ENCODE data around the gene ADGRG7.
"Not testable (repeated sequence)": the region's sequence is repeated elsewhere in the genome, so short reads cannot be mapped to it uniquely, and the experiment has no call there.

ADGRG7 gene

DNA sequence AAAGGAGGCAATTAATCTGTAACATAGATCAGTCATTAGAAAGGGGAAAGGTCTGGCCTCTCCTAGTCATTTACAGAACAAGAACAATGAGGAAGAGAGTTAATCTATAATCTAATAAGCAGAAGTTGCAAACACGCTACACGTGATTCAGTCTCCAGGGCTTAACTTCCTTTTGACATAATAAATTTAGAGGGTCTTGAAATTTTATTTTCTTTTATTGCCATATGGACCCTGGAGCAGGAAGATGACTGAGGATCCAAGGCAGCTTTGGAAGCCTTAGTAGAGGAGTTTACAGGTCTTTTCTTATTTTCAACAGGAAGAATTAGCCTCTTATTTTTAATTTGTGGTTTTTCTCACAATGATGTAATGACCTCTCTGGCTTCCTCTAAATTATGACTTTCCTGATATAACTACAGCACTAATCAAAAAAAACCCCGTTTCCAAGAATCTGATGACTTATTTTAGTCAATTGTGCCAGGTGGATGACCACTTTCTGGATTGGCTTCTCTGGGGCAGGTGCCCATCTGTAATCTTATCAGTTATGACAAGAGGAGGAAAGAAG is 32.2 kb downstream of the ADGRG7 start:
- FAIRE-seq: no peak

DNA sequence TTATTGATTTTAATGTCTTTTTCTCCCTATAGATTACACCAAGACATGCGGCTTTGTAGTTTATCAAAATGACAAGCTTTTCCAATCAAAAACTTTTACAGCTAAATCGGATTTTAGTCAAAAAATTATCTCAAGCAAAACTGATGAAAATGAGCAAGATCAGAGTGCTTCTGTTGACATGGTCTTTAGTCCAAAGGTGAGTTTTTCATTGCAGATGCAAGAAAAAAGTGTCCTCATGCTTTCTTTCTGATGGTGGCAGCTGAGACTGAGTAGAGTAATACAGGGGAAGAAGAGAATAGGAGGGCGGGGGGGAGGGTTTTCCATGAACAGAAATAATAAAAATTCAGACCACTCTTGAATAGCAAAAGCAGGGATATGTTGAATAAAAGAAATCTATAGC is 36.5 kb downstream of the ADGRG7 start:
- DNase-seq (ENCODE audit: insufficient read length, low spot score): no peak
- FAIRE-seq: no peak

More for the DNA sequence above, 32.2 kb downstream of the ADGRG7 start:
- no peak for DNase-seq (ENCODE audit: insufficient read length, low spot score)

DNA sequence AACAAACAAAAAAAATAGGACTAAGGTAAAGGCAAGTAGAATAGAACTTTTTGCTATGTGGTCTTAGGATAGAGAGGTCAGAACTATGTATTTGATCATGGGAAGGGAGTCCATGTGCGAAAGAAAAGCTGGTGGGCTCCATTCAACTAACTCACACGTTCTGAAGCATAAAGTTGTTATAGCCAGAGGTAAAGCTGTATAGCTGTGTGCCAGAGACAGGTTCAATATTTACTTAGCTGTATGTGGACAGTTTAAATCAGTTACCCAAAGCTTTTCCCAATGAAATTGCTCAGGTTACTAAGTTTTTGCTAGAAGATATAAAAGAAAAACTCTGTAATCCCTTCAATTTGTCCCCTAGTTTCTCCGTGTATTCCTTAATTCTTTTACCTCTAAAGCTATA is 37.8 kb downstream of the ADGRG7 start:
- no peak for DNase-seq (ENCODE audit: insufficient read length, low spot score)
- FAIRE-seq: no peak

DNA sequence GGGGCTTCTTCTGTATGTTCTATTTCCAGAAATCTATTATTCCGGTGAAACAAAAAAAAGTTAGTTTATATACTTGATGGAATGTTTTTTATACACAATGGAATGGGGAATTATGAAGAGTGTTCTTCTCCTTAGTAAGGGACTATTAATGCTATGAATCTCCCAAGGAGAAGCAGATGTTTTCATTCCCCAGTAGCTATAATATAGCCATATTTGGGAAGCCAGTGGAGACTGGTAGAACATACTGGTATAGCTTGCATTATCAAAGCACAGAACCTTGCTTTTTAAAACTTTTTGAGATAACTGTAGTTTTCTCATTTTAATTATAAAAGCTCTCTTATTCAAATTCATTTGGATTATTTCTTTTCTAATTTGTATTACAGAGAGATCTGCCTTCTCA is 38.3 kb downstream of the ADGRG7 start:
- no peak for FAIRE-seq

DNA sequence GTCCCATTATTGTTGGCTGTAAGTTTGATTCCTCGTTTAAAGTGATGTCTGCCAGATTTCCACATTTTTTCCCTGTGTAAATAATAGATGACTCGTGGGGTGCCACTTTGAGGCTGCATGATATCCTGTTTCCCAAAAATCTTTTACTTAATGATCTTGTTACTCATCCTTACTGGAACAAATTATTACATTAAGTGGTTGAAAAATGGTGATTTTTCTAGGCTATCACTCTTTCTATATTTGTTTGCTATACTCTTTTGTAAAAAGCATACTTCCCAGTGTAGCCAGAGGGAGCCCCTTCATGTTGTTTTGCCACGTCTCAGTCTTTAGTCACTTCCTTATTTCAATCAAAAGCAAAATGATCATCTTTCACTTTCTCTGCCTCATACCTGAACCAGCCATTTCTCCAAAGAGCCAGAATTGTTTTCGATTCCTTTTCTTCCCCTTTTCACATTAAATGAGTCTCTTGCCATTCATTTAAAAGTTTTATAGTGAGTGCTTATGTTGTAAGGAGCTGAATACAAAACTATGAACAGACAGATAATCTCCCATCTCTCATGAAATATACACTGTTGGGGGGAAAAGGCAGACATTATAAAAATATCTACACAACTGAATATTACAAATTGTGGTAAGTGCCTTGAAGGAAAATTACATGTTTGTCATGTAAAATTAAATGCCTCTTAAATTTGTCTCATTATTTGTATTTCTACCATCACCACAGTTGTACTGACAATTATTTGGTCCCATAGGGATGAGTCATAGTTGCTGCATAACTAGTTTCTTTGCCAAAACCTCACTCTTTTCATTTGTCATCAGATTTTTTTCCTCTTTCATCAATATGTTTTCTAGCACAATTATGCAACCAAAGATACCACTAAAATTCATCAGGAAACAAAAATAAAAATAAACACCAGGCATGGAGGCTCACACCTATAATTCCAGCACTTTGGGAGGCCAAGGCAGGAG is 41.5 kb downstream of the ADGRG7 start:
- DNase-seq (ENCODE audit: insufficient read length, low spot score) (peak; percentile 36), FAIRE-seq (no peak)

More for the DNA sequence above, 38.3 kb downstream of the ADGRG7 start:
- DNase-seq (ENCODE audit: insufficient read length, low spot score): no peak

DNA sequence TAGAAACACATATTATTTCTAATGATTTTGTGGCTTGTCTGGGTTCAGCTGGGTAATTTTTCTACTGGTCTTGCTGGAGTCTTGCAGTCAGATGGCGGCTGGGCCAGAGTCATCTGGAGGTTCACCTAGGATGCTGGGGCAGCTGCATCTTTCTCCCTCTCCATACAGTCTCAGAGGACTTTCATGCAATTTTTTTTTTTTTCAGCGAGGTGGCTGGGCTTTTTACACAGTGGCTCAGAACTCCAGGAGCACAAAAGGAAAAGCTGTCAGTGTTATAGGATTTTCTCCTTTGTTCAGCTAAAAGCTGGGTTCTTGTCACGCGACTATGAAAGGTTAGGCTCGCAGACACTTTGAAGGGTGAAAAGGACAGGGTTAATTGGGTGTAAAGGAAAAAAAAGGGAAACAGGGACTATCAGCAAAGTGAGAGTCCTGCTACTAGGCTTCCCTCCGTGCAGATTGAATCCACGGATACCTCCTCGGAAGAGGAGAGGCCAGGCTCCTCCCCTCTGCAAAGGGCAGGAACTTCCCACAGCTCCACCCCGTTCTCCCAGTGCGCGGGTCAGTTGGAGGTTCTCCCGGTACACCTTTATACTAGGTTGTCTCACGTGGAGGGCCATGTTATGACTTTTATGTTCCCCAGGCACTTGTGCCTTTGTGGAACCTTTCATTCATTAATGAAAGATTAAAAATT is 44.3 kb downstream of the ADGRG7 start:
- FAIRE-seq (no peak), DNase-seq (ENCODE audit: insufficient read length, low spot score) (no peak)

DNA sequence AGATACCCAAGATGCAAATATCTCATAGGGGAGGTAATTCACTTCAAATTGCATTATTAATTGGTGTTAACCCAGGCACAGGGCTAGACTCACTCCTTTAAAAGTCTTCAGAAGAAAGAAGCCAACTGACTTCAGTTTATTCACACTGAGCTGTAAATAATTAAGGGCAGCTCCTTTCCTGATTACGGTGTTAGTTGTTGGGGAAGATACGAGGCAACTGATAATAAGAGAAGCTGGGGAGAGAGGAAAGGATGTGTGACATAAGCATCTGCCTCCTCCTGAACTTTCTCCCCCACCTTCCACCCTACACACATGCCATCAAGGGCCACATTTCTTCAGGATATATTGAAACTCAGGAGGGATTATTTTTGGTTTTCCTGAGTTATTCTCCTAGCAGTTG is 47.5 kb downstream of the ADGRG7 start:
- FAIRE-seq (no peak), DNase-seq (ENCODE audit: insufficient read length, low spot score) (no peak)

DNA sequence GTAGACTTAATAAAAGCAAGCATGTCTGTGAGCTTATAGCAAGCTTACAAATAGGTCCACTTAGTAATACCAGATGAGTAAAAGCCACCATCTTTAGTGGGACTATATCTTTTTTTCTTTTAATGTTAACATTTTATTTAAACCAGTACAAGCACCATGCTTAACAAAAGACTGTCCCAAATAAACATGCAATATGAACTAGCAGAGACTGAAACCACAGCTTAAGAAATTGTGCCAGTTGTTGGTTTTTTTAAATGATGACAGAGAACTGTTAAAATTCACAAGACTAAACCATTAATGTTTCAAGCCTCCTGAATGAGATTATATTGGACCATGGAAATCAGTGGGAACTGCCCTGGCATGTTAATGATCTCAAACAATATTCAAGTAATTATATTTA is 51.9 kb downstream of the ADGRG7 start:
- not testable (repeated sequence) for FAIRE-seq; DNase-seq (ENCODE audit: insufficient read length, low spot score)

DNA sequence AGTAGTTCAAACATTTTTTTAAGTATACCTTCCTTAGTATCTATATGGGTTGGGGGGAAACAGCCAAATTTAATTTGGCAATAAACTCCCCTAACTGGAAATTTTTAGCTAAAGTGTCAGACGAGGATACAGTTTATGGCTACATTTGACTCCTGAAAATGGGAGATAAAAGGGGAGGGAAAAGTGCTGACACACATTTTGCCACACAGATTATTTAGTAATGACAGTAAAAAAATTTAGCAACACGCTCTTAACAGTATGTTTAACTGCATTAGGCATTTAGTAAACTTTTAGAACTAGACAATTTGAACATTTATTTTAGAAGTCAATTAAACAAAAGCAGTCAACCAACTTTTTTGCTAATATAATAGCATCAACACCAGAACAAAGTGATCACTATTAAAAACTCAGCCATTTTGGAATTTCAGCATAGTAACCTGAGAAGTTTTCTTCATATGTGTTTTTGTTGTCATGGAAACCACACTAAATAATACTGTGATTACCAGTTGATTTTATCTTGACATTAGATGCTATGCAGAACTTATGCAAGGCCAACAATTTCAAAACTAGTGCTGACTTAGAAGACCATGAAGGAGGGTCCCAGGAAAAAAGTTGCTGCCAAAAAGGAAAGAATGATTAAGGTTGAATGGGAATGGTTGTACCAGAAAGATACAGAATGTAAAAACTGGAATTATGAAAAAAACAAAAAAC is 52.9 kb downstream of the ADGRG7 start:
- no peak for FAIRE-seq
- DNase-seq (ENCODE audit: insufficient read length, low spot score): no peak

DNA sequence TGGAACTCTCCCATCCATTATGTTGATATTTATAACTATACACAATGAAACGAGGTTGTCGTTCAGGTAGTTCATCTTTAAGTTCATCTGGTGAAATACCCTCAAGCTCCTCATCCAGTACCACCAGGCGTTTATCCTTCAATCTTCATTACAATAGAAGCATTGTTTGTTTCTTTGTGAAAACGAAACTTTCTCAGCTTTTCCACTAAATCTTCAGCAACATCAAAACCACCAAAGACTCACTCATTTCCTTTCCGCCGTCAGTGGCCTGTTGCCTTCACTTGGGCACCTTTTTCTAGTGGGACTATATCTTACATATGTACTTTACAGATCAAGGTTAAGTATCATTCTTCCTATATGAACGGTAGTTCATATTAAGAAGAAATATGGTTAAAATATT is 55.8 kb downstream of the ADGRG7 start:
- DNase-seq (ENCODE audit: insufficient read length, low spot score) (no peak), FAIRE-seq (no peak)

DNA sequence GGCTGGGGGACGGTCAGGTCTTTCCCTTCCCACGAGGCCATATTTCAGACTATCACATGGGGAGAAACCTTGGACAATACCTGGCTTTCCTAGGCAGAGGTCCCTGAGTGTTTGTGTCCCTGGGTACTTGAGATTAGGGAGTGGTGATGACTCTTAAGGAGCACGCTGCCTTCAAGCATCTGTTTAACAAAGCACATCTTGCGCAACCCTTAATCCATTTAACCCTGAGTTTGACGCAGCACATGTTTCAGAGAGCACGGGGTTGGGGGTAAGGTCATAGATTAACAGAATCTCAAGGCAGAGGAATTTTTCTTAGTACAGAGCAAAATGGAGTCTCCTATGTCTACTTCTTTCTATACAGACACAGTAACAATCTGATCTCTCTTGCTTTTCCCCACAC is 57.3 kb downstream of the ADGRG7 start:
- DNase-seq (ENCODE audit: insufficient read length, low spot score); FAIRE-seq: not testable (repeated sequence)

DNA sequence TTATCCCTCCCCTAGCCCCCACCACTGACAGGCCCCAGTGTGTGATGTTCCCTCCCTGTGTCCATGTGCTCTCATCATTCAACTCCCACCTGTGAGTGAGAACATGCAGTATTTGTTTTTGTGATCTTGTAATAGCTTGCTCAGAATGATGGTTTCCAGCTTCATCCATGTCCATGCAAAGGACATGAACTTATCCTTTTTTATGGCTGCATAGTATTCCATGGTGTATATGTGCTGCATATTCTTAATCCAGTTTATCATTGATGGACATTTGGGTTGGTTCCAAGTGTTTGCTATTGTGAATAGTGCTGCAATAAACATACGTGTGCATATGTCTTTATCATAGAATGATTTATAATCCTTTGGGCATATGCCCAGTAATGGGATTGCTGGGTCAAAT is 57.9 kb downstream of the ADGRG7 start:
- not testable (repeated sequence) for FAIRE-seq; DNase-seq (ENCODE audit: insufficient read length, low spot score)

DNA sequence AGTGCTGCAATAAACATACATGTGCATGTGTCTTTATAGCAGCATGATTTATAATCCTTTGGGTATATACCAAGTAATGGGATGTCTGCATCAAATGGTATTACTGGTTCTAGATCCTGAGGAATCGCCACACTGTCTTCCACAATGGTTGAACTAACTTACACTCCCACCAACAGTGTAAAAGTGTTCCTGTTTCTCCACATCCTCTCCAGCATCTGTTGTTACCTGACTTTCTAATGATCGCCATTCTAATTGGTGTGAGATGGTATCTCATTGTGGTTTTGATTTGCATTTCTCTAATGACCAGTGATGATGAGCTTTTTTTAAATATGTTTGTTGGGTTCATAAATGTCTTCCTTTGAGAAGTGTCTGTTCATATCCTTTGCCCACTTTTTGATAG is 61.6 kb downstream of the ADGRG7 start:
- FAIRE-seq; DNase-seq (ENCODE audit: insufficient read length, low spot score): not testable (repeated sequence)

DNA sequence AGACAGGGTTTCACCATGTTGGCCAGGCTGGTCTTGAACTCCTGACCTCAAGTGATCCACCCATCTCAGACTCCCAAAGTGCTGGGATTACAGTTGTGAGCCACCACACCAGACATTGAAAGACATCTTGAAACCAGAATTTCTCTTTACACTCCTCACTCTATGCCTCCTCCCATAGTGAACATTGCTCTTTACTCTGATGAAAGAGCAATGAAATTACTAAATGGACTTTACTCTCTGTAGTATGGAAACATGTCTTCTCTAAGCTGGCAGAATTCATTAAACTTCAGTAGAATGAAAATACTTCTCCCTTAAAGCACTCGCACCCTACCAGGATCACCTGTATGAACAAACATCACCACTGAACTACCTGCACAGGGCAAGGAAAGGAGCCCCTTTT is 72.1 kb downstream of the ADGRG7 start:
- DNase-seq (ENCODE audit: insufficient read length, low spot score): no peak
- no peak for FAIRE-seq

DNA sequence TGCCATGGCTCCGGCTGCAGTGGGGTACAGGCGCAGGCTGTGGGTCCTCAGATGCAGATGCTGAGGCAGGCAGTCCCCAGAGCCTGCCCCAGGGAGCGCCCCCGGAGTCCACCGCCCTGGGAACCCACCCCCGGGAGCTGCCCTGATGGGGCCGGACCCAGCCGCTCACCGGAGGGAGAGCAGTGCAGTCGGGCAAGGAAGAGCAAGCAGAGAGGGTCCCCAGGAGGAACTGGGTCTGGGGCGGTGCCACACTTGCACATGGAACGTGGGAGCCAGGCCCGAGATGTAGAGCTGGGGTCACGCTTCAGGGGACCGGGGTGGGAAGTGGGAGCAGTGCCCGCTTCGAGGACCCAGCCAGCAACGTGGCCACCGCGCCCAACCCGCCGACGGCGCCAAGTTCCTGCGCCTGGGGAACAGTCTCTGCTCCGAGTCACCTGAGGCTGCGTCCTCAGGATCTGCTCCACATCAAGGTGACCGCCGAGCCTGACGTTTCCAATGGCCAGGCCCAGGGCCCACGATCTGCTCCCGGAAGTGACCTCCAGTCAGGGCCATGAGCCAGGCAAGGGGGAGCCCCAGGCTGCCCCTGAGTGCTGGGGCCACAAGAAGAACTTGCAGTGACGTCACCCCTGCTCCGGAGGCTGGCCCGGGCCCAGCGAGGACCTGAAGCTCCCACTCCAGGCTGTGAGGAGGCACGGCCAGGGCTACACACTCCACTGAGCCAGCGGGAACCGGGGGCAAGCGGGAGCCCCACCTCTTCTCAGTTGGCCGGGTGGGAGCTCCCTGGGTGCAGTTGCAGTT is 72.9 kb downstream of the ADGRG7 start:
- FAIRE-seq (no peak), DNase-seq (ENCODE audit: insufficient read length, low spot score) (no peak)

DNA sequence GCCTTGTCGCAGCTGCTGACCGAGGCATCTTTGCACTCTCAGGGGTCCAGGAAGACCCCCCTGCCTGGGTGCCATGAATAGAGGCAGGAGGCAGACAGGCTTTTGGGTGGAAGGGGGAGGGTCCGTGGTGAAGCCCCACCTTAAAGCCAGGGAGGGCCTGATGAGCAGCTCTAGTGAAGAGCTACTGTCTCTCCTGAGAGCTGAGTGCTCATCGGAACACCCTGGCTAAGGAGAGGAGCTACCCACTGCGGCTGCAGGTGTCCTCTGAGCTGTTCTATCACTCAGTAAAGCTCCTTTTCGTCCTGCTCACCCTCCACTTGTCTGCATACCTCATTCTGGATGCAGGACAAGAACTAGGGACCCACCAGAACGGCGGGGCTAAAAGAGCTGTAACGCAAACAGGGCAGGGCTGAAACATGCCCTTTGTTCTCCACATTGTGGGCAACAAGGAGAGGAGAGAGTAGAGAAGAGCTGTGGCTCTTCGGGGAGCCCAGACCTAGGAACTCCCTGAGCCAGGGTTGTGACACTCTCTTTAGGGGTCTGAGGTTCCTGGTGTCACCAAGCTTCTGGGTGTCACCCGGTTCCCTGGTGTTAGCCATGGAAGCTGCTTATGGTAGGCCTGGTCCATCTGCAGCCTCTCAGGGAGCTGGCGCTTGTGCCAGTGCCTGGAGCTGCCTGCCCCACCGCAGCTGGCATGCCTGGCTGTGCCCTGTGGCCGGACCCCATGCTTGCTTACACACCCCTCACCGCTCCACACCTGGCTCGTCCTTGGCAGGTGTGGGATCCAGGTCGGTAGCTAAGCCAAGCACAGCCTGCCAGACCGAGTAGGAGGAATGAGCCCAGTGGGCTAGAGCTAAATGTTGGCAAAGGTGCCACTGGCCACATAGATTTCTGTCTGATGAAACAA is 73.7 kb downstream of the ADGRG7 start:
- no peak for DNase-seq (ENCODE audit: insufficient read length, low spot score)
- FAIRE-seq: peak; percentile 69

DNA sequence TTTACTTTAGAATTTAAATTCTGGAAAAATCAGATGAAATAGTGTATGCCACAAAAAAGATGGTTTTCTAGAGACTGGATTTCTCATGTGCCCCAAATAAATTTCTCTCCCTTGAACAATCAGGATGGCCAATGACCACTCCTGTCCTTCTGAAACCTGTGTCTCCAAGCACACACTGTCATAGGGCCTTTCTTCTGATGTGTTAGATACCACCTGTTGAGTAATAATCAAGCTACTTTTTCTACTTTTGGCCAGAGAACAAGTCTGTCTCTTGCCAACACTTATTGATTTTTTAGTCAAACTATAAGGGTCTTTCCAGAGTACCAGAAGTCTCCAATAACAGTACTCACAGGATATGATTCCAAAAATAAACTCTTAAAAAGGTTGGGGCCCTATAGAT is 83.8 kb downstream of the ADGRG7 start:
- no peak for FAIRE-seq
- no peak for DNase-seq (ENCODE audit: insufficient read length, low spot score)

DNA sequence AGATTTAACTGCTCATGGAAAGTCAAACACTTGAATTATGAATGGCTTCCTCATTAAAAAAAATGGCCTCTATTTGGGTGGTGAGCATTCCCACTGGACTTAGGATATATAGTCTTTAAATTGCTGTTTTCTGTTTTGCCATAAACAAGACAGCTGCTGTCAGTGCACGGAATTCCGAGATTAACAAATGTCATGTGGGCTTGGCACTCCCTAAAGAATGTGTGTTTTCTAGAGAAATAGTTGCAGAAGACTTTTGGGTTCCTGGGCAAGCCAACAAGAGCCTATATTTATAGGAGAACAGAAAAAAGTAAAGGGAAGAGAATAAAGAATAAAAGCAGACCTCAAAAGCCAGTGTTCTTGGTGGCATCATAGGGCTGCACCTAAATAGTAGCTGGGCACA is 86.3 kb downstream of the ADGRG7 start:
- no peak for DNase-seq (ENCODE audit: insufficient read length, low spot score)
- no peak for FAIRE-seq

DNA sequence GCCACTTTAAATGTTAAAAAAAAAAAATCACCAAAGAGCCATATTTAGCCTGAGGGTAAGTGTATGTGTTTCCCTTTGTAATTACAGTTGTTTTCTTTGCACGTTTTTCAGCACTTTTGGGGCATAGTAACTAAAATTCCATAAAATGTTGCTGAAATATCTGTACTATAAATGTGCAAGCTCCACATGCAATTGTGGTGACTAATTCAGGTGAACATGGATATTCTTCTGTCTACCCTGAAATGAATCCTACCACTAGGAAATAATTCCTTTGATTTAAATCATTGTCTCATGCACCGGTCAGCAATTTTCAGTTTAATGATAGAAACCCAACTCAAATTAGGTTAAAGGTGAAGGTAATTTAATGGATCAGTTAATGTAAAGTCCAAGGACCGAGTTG is 86.8 kb downstream of the ADGRG7 start:
- no peak for DNase-seq (ENCODE audit: insufficient read length, low spot score)
- no peak for FAIRE-seq

Measured in HTR-8/SVneo (cell line).